Tibial artery (tissue), 4 donors: ENCODE data around the gene SVBP.
A peak's percentile ranks its signal among the peaks of the same experiment; 100 is the strongest.

Source experiments
- DNase-seq, 2 donors: peaks; one replicate each; pipeline ENCODE4 v3.0.0-alpha.2; 2019
- H3K27ac ChIP-seq, 2 donors: fragments of 200-600 bp; sonication (generic) in 1 of 2; 1 replicate in 1 of 2; 2 replicates in 1 of 2; pipeline ENCODE4 v1.5.1; 2018 to 2019; ENCODE audit warnings: mild to moderate bottlenecking in 1 of 2
- H3K27me3 ChIP-seq, 2 donors: fragments of 200-600 bp; sonication (generic) in 1 of 2; one replicate each; pipeline versions ENCODE4 v1.5.1 to v1.6.0; 2016 to 2019
- H3K36me3 ChIP-seq, 3 donors: fragments of 200-600 bp; sonication (generic) in 2 of 3; one replicate each; pipeline ENCODE4 v1.5.1; 2016 to 2019; ENCODE audit warnings: mild to moderate bottlenecking in 2 of 3
- H3K4me1 ChIP-seq, 4 donors: fragments of 200-600 bp; sonication (generic) in 2 of 4; 1 replicate in 3 of 4; 2 replicates in 1 of 4; pipeline ENCODE4 v1.5.1; 2016 to 2019
- H3K4me3 ChIP-seq, 2 donors: fragments of 200-600 bp; sonication (generic) in 1 of 2; 1 replicate in 1 of 2; 2 replicates in 1 of 2; pipeline ENCODE4 v1.5.1; 2018 to 2019; ENCODE audit warnings: mild to moderate bottlenecking in 2 of 2
- H3K9me3 ChIP-seq, 3 donors: fragments of 200-600 bp; sonication (generic) in 1 of 3; one replicate each; pipeline ENCODE4 v1.5.1; 2016 to 2019
- intact Hi-C: fragments of 100-400 bp; cut with DNase I; formaldehyde crosslinking; loops from one replicate; pipeline ENCODE4 v1.15.0; 2023; ENCODE audit warnings: low total_unique reads
- TF ChIP-seq, protein P1 (sequence below), 2 experiments: fragments of 200-600 bp in 1 of 2; fragments of 450-650 bp in 1 of 2; IDR thresholded peaks; one replicate each; pipeline ENCODE4 v1.5.1; 2017 to 2019; ENCODE audit warnings: antibody characterized with exemption in 2 of 2, mild to moderate bottlenecking in 1 of 2, moderate library complexity in 1 of 2

SVBP gene

DNA sequence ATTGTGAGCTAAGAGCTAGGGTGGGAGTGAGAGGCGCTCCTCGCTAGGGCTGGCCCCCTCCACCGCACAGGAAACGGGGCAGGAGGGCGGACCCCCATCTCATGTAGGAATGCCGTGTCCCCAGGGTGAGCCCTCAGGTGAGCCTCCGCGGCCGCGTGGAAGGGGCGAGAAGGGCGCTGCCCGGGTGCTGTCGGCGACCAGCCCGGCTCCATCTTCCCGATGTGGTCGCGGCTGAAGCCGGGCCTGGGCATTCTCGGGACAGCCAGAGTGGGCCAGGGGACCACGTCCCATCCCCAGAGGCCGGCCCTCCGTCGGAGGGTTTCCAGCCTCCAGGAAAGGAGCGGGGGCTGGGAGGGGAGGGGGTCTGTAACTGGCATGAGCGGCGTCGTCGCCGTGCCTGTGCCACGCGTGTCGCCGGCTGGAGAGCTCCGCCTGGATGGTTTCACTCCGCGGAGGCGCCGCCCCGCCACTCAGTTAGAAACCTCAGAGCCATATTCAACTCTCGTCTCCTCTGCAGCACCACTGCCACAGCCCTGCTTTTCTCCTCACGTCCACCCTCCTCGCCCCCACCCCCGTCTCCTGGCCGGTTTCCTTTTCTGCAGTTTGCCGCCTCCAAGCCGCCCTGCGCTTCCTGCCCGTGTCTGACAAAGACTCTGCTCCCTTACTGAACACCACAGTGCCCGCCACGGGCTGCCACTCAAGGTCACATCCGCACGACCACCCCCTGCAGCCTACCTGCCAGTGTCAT is 32.1 kb downstream of the SVBP start, which contains the start of gene TMEM269:
Gene TMEM269, plus strand, starts transcription at position 46 of the 748 bp plus-strand sequence. CDS start 4,903 bp downstream, outside the sequence.
- H3K36me3 ChIP-seq = peaks cover 0 to 27% (median 14%) of the 10 kb centered on the region in 3 donors
- H3K4me1 ChIP-seq = peaks cover 0 to 14% (median 10%) of the 10 kb centered on the region in 4 donors
- intact Hi-C loops = loop anchor here (5.0 to 10.0 kb wide), 2 partner anchors 290 to 1028 kb away; no protein-coding TSS in a partner anchor
- DNase-seq = peak in 1 of 2 donors; percentile 68
- no peak within 1 kb of the TSS for H3K27ac ChIP-seq
- H3K4me3 ChIP-seq = peak within 1 kb of the TSS; percentile 42 to 48
- TF ChIP-seq, protein P1, sequence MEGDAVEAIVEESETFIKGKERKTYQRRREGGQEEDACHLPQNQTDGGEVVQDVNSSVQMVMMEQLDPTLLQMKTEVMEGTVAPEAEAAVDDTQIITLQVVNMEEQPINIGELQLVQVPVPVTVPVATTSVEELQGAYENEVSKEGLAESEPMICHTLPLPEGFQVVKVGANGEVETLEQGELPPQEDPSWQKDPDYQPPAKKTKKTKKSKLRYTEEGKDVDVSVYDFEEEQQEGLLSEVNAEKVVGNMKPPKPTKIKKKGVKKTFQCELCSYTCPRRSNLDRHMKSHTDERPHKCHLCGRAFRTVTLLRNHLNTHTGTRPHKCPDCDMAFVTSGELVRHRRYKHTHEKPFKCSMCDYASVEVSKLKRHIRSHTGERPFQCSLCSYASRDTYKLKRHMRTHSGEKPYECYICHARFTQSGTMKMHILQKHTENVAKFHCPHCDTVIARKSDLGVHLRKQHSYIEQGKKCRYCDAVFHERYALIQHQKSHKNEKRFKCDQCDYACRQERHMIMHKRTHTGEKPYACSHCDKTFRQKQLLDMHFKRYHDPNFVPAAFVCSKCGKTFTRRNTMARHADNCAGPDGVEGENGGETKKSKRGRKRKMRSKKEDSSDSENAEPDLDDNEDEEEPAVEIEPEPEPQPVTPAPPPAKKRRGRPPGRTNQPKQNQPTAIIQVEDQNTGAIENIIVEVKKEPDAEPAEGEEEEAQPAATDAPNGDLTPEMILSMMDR (IDR thresholded peaks at IDR 0.05) = no peak
- H3K9me3 ChIP-seq = no peaks in the 10 kb centered on the region
- H3K27me3 ChIP-seq = no peaks in the 10 kb centered on the region

DNA sequence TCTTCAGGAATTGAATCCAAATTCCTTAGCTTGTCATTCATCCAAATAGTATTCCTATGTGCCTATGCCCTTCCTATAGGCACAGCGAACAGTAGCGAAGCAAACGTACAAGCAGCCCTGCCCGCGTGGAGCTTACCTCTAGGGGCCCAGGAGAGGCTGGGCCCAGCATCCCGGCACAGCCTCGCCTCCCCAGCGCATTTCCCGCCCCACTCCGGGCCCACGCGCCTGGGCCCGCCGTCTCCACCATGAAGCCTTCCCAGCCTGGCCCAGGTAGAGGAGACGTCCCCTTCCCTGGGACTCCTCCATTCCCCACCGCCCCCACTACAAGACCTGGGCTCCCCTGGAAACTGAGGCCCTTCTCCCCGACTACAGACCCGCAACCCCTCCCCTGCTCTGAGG is 32.7 kb downstream of the SVBP start:
- H3K27me3 ChIP-seq = no peaks in the 10 kb centered on the region
- intact Hi-C loops = loop anchor here (10.0 kb wide), 1 partner anchor 290 kb away; no protein-coding TSS in a partner anchor
- no peak overlapping the region for H3K27ac ChIP-seq
- TF ChIP-seq, protein P1 (IDR thresholded peaks at IDR 0.05) = no peak
- no peaks in the 10 kb centered on the region for H3K9me3 ChIP-seq
- H3K4me3 ChIP-seq = peak overlapping the region; percentile 42 to 48
- peaks cover 0 to 14% (median 10%) of the 10 kb centered on the region in 4 donors for H3K4me1 ChIP-seq
- DNase-seq = no peak
- peaks cover 0 to 33% (median 14%) of the 10 kb centered on the region in 3 donors for H3K36me3 ChIP-seq

GRCh38 chr1:42783092-42783491 is 34.1 kb downstream of the SVBP start:
- Histone ChIP-seq H3K27me3 (no peaks in the 10 kb centered on the region), H3K4me3 (no peak overlapping the region), H3K4me1 (peaks cover 0 to 14% (median 10%) of the 10 kb centered on the region in 4 donors), H3K9me3 (no peaks in the 10 kb centered on the region), H3K36me3 (peaks cover 0 to 42% (median 14%) of the 10 kb centered on the region in 3 donors), H3K27ac (no peak overlapping the region)
- DNase-seq = no peak
- TF ChIP-seq, protein P1 (IDR thresholded peaks at IDR 0.05) = no peak
- intact Hi-C loops = loop anchor here (10.0 kb wide), 1 partner anchor 292 kb away; no protein-coding TSS in a partner anchor

- intact Hi-C loops = loop anchor here (10.0 kb wide), 1 partner anchor 295 kb away; no protein-coding TSS in a partner anchor
- H3K27ac ChIP-seq = no peak overlapping the region
- peaks cover 0 to 6% (median 5%) of the 10 kb centered on the region in 4 donors for H3K4me1 ChIP-seq
- TF ChIP-seq, protein P1 (IDR thresholded peaks at IDR 0.05) = no peak
- H3K27me3 ChIP-seq = no peaks in the 10 kb centered on the region
- no peaks in the 10 kb centered on the region for H3K9me3 ChIP-seq
- DNase-seq = no peak
- no peak overlapping the region for H3K4me3 ChIP-seq
- H3K36me3 ChIP-seq = peaks cover 25 to 71% (median 37%) of the 10 kb centered on the region in 3 donors
These were observed 37.0 kb downstream of the SVBP start for GRCh38 chr1:42780176-42780575.

GRCh38 chr1:42779725-42780124 is 37.5 kb downstream of the SVBP start:
- no peaks in the 10 kb centered on the region for H3K27me3 ChIP-seq
- H3K36me3 ChIP-seq = peaks cover 29 to 76% (median 41%) of the 10 kb centered on the region in 3 donors
- no peak overlapping the region for H3K4me3 ChIP-seq
- H3K4me1 ChIP-seq = peaks cover 0 to 2% (median under 1%) of the 10 kb centered on the region in 4 donors
- TF ChIP-seq, protein P1 (IDR thresholded peaks at IDR 0.05) = no peak
- no peak for DNase-seq
- intact Hi-C loops = loop anchor here (10.0 kb wide), 1 partner anchor 295 kb away; no protein-coding TSS in a partner anchor
- no peaks in the 10 kb centered on the region for H3K9me3 ChIP-seq
- no peak overlapping the region for H3K27ac ChIP-seq
